Stimulated activated naive CD8-positive, alpha-beta T cell treated with anti-CD3 and anti-CD28 coated beads, Interleukin-15, Interleukin-2, amounts not matched to agents 100 U/mL and 50 U/mL, for 24 hours (primary cell): ENCODE data around the gene SLC10A3.

ENCODE experiments used
- ATAC-seq: fragments of 150-1000 bp; cut with Tn5 transposase; one replicate; pipeline ENCODE4 v1.10.0; 2021
- DNase-seq: peaks from one replicate; pipeline ENCODE4 v3.0.0; 2021

SLC10A3 gene

GRCh38 chrX:154439841-154440240 is 50.6 kb downstream of the SLC10A3 start:
- ATAC-seq (no peak), DNase-seq (no peak)

DNA sequence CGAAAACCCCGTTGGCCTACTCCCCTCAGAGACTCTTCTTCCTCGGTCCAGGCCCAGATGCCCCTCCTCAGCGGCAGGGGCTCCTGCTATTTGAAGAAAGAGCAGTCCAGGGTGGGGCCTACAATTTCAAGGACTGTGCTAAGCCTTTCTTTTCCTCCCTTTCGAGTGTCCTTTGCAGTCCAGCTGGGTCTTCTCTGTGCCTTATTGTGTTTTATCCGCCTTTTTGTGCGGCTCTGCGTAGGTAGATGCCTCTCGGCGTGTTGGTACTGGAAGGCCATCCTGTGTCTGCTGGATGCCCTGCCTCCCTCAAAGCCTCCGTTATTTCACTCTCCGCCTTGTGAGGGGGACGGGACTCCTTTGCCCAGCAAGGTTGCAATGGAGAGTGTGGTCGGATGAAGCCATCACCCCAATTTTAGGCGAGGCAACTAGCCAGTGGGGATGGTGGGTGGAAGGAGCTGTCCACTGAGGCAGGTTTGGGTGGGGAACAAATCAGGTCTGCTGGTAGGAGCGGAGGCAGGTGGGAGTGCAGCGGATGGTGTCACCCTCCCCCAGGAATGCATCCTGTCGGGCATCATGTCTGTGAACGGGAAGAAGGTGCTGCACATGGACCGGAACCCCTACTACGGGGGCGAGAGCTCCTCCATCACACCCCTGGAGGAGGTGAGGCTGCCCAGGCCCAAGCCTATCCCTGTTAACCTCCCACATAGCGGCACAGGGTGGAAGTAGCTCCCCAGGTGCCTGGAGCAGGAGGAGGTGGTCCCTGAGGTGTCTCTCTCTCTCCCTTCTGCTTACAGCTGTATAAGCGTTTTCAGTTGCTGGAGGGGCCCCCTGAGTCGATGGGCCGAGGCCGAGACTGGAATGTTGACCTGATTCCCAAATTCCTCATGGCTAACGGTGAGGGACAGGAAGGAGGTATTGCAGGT is 52.2 kb downstream of the SLC10A3 start:
- no peak for ATAC-seq

More for the DNA sequence above, 52.2 kb downstream of the SLC10A3 start:
- DNase-seq = no peak
